Hematopoietic multipotent progenitor cell treated with erythropoietin and hydrocortisone succinate and interleukin-3 and kit ligand, for 15 days (in vitro differentiated cells): Measurements from ENCODE around the gene GARNL3.
A peak's percentile ranks its signal among the peaks of the same experiment; 100 is the strongest.

Experiments used
- DNase-seq: peaks from one replicate; pipeline ENCODE4 v3.0.0-alpha.2; 2015; ENCODE audit warnings: low spot score

The GARNL3 gene

DNA sequence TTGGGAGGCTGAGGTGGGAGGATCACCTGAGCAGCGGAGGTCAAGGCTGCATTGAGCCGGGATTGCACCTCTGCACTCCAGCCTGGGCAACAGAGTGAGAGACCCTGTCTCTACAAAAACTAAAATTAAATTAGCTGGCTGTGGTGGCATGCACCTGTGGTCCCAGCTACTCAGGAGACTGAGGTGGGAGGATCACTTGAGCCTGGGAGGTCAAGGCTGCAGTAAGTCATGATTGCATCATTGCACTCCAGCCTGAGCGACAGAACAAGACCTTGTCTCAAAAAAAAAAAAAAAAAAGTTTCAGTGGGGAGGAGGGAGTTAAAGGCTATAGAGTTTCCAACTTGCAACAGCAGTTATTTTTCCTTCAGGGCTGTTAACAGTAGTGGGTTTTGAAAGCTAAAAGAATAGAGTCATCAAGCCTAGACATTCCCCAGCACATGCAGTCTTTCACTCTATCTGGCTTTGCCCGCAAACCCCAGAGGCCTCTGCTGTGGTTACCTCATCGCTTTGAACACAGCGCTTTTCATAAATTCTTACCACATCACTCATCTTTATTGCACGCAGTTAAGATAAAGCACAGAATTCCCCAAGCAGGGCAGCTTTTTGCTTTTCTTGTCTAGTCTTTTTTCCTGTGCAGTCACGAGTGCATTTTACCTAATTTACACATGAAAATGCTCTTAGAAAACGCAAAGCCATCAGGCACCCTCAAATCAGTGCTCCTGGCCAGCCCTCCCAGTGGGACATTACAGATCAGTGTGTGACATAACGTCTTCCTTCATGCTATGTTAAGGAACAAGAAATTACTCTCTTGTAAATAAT, 123.7 kb downstream of the GARNL3 start:
- no peak for DNase-seq

DNA sequence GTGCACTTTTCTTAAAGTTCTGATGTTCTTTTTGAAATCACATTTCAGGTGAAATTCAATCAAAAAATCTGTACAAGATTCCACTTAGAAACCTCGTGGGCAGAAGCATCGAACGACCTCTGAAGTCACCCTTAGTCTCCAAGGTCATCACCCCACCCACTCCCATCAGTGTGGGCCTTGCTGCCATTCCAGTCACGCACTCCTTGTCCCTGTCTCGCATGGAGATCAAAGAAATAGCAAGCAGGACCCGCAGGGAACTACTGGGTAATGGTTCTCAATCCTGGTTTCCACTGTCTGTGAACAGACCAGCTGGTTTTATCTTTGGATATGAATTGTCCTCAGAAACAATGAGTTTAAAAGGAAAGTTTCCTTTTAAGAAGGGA, 124.3 kb downstream of the GARNL3 start:
- no peak for DNase-seq

DNA sequence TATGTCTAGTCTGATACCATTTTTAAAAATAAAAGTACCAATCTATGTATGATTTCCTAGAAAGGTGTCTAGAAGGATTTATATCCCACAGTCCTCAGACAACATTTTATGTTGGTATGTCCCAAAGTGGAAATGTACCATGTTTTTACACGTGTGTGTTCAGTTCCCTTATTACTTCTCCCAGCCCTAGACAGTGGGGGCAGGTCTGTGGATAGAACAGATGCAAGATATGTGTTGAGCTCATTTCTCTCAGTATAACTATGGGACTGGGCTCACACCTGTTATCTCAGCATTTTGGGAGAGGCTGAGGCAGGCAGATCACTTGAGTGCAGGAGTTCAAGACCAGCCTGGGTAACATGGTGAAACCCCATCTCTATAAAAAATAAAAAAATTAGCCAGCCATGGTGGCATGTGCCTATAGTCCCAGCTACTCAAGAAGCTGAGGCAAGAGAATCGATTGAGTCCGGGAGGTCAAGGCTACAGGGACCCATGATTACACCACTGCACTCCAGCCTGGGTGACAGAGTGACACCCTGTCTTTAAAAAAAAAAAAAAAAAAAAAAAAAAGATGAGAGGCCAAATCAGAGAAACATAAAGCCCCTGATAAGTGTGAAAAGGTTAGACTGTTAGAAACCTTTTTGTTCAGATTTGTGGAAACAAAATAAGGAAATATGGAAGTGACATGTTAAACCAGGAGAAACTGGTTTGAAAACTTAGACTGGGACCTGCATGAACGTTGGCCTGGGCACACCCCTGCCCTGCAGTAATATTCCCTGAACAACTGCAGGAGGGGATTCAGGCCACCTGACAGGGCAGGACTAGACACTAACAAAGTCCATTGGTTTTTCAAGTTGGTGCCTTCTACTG, 125.0 kb downstream of the GARNL3 start:
- no peak for DNase-seq

DNA sequence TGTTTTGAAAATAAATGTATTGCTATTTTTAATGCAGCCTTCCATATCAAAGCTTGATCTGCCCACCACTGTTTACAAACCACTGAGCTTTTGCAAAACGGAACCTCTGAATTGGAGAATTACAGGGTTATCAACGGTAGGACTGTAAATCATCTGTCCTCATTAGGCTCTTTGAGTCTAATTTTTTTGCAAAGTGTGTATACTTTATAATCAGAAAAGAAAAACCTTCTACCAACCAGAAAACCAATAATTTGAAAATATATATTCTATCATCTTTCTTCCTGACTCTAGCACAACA, 125.6 kb downstream of the GARNL3 start:
- DNase-seq: no peak

DNA sequence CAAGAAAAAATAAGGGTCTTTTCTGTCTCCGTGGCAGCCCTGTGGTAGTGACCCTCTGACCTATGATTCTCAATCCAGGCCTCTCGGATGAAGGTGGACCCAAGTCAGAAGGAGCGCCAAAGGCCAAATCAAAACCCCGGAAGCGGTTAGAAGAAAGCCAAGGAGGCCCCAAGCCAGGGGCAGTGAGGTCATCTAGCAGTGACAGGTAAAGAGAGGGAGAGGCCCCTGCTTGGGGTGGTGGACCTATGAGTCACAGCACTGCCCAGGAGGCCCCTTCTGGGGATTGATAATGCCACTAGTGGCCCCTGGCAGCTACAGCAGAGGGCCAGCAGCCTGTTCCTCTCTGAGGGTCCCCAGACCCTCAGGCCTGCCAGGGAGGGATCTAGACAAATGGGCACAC, 126.0 kb downstream of the GARNL3 start:
- DNase-seq: no peak

DNA sequence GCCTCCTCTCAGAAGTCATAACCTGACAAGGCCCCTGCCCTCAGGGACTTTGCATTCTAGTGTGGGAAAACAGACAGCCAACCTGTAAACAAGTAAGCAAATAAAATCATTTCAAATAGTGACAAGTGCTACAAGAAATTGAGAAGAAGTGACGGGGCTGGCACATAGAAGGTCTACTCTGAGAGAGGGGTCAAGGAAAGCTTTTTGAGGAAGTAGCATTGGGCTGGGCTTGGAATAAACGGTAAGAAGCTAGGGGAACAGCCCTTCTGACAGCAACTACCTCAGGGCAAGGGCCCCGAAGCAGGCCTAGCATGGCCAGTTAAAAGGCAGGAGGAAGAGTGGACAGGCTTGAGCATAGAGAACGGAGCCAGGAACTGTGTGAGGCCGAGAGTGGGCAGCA, 127.6 kb downstream of the GARNL3 start:
- no peak for DNase-seq

DNA sequence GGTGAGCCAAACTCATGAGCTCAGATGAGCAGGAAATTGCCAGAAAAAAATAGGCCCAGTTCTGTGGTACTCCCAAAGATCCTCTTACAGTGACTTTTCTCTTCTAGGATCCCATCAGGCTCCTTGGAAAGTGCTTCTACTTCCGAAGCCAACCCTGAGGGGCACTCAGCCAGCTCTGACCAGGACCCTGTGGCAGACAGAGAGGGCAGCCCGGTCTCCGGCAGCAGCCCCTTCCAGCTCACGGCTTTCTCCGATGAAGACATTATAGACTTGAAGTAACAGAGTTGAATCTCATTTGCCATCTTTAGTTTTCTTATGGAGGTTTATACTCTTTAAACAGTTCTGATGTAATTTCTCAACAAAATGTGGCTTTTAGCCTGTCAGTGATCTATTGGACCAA, 128.4 kb downstream of the GARNL3 start:
- DNase-seq: no peak

DNA sequence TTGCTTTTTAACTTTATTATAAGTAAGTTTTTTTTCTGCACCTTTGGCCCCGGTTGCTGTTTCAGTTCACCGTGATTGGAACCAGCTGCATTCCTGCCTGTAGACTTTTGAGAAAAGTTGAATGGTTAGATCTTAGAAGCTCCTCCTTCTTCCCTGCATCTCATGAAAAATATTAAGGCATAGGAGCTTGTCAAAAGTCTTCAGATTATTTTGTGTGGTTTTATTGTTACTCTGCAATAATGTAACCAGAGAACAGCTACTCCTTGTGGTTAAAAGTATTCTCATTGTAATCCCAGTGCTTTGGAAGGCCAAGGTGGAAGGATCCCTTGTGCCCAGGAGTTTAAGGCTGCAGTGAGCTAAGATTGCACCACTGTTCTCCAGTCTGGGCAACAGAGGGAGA, 129.1 kb downstream of the GARNL3 start:
- DNase-seq: no peak

DNA sequence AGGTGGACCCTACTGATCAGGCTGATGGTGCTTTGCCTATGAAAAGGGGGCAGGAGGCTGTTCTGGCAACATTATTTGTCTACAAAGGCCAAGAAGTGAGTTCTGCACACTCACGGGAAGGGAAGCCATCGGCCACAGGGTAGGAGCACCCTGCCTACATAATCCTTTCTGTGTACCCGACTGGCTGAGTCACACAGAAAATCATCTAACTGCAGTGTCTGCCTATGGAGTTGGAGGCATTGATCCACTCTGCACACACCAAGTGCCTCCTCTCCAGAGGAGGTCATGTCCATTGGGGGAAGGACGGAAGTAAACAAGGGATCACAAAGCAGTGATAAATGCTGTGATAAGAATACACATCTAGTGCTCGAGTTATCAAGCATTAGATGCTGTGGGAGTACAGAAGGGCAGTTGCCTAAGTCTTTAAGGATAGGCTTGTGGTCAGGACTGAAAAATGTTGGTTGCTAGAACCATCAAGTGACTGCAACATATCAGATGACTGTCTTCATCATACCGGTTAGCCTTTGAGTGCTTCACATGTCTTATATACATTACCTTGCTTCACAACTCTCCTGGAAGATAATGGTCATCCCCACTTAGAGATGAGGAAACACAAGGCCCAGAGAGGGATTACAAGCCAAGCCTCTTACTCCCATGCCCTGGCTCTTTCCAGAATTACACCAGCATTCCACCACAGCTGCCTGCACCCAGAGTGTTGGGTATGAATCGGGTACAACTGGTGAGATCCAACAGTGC, 131.1 kb downstream of the GARNL3 start:
- DNase-seq: no peak

DNA sequence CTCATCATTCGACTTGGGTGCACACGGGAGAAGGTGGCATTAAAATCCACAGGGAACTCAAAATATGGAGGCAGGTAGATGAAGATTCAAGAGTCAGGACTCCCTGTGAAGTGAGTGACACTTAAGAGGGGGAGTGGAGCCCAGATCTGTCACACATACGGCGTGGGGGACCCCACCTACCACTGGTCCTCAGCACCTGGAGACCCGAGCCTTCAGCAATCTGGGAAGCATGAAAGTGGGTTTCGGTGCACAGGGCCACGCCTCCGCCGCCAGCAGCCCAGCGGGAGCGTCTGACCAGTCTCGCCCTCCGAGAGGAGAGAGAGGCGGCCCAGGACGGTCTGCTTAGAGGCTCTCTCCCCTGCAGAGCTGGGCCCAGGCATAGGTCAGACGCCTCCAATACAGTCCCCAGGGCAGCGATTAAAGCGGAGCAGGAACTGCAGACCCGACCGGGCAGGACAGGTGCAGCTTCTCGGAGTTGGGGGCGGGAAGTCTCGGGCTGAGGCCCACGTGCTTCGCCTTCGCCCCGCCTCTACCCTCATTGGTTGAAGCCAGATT, 131.8 kb downstream of the GARNL3 start:
- DNase-seq: no peak

DNA sequence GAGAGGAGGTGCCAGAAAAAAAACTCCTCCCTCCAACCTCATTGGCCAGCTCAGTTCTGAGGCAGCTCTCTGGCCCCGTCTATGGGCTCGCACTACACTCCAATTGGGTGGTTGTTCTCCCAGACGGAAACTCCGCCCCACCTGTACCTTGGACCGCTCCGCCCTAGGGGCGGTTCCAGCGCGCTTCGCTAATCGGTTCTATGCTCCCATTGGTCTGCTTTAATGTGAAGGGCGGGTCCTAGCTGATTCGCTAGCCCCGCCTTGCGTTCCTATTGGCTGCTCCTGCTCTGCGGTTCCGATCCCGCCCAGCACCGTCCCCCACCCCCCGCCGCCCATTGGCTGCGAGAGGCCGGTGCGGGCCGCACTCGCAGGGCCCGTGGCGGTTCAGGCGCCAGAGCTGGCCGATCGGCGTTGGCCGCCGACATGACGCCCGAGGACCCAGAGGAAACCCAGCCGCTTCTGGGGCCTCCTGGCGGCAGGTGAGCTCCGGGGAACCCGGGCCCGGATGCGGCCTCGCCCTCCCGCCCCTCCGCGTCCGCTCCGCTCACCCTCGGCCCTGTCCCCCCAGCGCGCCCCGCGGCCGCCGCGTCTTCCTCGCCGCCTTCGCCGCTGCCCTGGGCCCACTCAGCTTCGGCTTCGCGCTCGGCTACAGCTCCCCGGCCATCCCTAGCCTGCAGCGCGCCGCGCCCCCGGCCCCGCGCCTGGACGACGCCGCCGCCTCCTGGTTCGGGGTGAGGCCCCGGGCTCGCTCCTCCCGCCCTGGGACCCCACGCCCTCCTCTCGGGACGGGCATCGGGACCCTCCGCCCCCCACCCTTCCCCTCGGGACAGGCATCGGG, 132.5 kb downstream of the GARNL3 start, which contains the start of gene SLC2A8:
Gene SLC2A8 (plus strand): TSS at position 362 of the 838 bp plus-strand sequence. CDS start 62 bp downstream, at position 424.
- DNase-seq: peak; percentile 97

DNA sequence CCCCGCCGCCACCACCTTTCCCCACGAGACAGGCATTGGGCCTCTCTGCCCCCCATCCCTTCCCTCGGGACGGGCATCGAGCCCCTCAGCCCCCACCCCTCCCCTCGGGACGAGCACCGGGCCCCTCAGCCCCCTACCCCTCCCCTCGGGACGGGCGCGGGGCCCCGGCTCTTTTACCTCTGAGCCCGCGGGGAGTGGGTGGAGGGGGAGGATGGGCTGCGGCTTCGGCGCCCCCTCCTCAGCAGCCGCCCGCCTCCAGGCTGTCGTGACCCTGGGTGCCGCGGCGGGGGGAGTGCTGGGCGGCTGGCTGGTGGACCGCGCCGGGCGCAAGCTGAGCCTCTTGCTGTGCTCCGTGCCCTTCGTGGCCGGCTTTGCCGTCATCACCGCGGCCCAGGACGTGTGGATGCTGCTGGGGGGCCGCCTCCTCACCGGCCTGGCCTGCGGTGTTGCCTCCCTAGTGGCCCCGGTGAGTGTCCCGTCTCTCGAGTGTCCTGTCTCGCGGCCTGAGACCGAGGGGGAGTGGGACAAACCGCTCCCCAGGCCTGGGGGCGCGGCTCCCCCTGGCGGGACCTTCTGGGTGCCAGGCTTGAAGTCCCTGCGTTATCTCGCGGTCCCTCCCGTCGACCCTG, 133.2 kb downstream of the GARNL3 start:
- no peak for DNase-seq

DNA sequence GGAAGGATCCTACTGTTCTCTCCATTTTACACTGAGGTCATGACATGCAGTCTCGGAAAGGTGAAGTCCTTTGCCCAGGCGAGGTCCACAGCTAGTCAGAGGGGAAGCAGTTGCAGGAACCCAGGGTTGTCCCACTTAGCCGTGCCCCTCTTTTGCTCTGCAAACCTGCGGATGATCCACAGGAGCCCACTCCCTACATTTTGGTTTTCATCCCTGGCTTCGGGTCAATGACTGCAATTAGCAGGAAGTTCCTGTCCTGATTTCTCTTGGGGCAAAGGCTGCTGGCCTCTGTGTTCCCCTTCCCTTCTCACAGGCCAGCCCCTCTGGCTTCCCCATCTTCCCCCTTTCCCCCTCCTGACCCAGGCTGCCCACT, 133.7 kb downstream of the GARNL3 start:
- DNase-seq: no peak

DNA sequence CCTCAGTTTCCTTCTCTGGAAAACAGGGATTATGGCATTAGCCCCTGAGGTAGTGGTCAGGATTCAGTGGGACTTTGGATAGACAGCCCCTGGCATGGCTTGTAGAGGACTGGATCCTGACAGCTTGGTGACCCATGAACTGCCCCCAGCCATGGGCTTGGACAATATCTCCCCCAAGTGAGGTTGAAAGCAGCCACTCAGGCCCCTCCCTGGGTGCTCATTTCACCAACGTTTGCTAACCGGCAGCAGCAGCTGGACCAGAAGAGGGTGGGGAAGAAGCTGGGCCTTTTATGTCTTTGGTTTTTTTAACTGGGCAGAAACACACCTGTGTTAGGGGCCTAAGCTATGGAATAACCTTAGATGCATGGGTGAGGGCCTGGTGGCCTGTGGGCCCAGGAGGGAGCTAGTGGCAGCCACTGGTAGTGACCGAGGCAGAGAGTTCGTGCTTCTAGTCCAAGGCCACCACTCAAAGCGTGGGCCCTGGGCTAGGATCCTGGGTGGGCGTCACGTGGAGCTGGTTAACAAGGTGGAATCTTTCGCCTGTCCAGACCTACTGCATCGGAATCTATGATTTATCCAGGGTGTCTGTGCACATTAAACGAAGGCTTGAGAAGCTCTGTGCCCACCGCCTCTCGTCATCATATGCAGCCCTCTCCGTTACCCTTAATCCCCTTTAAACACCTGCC, 134.3 kb downstream of the GARNL3 start:
- no peak for DNase-seq

DNA sequence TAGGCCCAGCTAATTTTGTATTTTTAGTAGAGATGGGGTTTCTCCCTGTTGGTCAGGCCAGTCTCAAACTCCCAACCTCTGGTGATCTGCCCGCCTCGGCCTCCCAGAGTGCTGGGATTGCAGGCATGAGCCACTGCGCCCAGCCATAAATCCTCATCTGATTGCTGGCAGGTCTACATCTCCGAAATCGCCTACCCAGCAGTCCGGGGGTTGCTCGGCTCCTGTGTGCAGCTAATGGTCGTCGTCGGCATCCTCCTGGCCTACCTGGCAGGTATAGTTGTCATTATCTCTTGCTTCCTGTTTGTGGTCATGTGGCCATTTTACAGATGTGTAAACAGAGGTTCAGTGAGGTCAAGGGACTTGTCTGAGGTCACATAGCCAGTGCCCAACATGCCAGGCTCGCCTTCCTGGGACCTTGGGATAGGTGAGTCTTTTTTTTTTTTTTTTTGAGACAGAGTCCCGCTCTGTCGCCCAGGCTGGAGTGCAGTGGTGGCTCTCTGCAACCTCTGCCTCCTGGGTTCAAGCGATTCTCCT, 135.2 kb downstream of the GARNL3 start:
- DNase-seq: no peak

DNA sequence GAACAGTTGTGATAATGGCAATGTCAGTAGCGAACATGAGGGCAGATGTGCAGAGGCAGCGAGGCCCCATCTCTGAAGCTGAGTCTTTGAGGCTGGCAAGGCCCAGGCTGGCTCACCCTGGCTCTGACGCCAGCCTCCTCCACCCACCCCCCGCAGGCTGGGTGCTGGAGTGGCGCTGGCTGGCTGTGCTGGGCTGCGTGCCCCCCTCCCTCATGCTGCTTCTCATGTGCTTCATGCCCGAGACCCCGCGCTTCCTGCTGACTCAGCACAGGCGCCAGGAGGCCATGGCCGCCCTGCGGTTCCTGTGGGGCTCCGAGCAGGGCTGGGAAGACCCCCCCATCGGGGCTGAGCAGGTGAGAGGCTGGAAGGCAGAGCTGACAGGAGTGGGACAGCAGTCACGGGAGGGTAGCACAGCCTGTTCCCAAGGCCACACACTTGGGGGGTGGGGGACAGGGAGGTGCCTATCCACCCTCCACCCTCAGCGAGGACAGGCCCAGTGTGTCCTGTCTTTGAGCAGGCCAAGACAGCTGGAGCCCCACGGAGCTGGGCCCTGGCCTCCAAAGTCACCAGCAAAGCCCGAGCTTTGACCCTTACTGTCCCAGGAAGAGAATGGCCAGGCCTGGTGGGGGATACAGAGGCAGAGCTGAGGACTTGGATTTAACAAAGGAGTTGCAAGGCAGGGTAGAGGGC, 138.0 kb downstream of the GARNL3 start:
- DNase-seq: no peak

DNA sequence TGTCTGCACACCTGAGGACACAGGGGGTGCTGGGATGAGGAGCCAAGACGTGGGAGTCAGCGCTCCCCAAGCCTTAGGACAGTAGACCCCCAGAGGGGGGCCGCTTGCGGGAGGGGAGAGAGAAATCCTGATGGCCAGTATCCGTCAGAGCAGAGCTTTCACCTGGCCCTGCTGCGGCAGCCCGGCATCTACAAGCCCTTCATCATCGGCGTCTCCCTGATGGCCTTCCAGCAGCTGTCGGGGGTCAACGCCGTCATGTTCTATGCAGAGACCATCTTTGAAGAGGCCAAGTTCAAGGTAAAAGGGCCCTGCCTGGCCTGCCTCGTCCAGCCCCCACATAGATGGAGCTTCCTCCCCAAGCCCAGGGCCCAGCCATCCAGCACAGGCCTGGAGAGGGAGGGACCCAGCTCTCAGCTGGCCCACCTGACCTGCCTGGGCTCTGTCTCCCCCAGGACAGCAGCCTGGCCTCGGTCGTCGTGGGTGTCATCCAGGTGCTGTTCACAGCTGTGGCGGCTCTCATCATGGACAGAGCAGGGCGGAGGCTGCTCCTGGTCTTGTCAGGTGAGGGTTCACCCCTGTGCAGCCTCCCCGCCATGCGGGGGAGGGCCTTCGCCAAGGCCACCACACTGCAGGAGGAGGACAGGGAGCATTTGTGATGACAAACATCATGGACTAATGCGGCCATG, 139.1 kb downstream of the GARNL3 start:
- no peak for DNase-seq

DNA sequence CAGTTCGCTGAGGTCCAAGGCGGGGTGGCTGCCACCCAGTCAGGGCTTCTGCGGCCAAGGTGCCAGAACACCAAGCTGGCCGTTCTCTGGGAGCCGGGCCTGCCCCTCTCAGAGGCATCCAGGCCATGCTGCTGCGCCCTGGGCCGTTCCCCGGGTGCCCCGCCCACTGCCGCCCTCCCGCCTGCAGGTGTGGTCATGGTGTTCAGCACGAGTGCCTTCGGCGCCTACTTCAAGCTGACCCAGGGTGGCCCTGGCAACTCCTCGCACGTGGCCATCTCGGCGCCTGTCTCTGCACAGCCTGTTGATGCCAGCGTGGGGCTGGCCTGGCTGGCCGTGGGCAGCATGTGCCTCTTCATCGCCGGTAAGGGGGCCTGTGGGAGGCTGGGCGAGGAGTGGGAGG, 140.1 kb downstream of the GARNL3 start:
- DNase-seq: no peak
